Adrenal gland (tissue), 12 donors: ENCODE results near the gene OPN1MW3. TPM values are rescaled to one million over a fixed set of nuclear protein-coding genes. Genes with fewer than 3 reads are reported as not detected.
"Not testable (repeated sequence)": the region's sequence is repeated elsewhere in the genome, so short reads cannot be mapped to it uniquely, and the experiment has no call there.

ENCODE experiments used
- DNase-seq, 7 donors: peaks; one replicate each; pipeline ENCODE4 v3.0.0-alpha.2; 2019 to 2020
- H3K27ac ChIP-seq, 5 donors: fragments of 200-600 bp; sonication (generic) in 4 of 5; 1 replicate in 3 of 5; 2 replicates in 2 of 5; pipeline versions ENCODE4 v1.5.1 to v1.8.0; 2016 to 2020; ENCODE audit warnings: mild to moderate bottlenecking in 1 of 5
- H3K27me3 ChIP-seq: fragments of 200-600 bp; 2 replicates; pipeline ENCODE4 v1.8.0; 2021
- H3K36me3 ChIP-seq, 2 donors: fragments of 200-600 bp; replicated peaks in 1 of 2; 1 replicate in 1 of 2; 2 replicates in 1 of 2; pipeline versions ENCODE4 v1.5.1 to v1.8.0; 2018 to 2022
- H3K4me1 ChIP-seq, 2 donors: fragments of 200-600 bp; replicated peaks in 1 of 2; 1 replicate in 1 of 2; 2 replicates in 1 of 2; pipeline versions ENCODE4 v1.5.1 to v1.8.0; 2018 to 2021
- H3K4me3 ChIP-seq, 4 donors: fragments of 200-600 bp; sonication (generic) in 3 of 4; one replicate each; pipeline ENCODE4 v1.5.1; 2016 to 2018
- H3K9me3 ChIP-seq, 3 donors: fragments of 200-600 bp; sonication (generic) in 1 of 3; replicated peaks in 1 of 3; 1 replicate in 2 of 3; 2 replicates in 1 of 3; pipeline versions ENCODE4 v1.5.1 to v1.8.0; 2016 to 2021
- POLR2A ChIP-seq, 2 donors: fragments of 450-650 bp; IDR thresholded peaks; one replicate each; pipeline ENCODE4 v1.6.1; 2017; ENCODE audit warnings: antibody characterized with exemption in 2 of 2, mild to moderate bottlenecking in 2 of 2, moderate library complexity in 1 of 2
- WGBS, 4 donors: extraction: QIAGEN DNeasy Blood & Tissue Kit in 2 of 4; methylation state at CpG; one replicate each; pipeline versions ENCODE4 v1.1.5 to v1.1.7; 2013 to 2017; 5-methylcytosine and 5-hydroxymethylcytosine counted together
- intact Hi-C, 2 donors: fragments of 100-400 bp; cut with DNase I; formaldehyde crosslinking; loops; one replicate each; pipeline versions ENCODE4 v1.14.1 to v1.15.0; 2022 to 2023
- polyA plus RNA-seq, 3 donors: library from polyadenylated mRNA; stranded (reverse); fragments of 200-250 nt in 2 of 3; fragments of 350-450 nt in 1 of 3; fragmentation: Illumina TruSeq in 1 of 3; extraction: RNeasy Lipid Tissue Mini Kit (QIAGEN cat#74804) in 1 of 3; gene quantifications; one replicate each; pipeline ENCODE4 v1.2.3, GENCODE V29; 2013 to 2014
- total RNA-seq, 9 donors: library from RNA; depleted of rRNA in 4 of 9; stranded (reverse); fragments of >200 nt in 4 of 9; fragments of 120-200 nt in 1 of 9; fragmentation: NEBNext Ultra II Directional in 1 of 9; extraction: Animal tissue kit (Norgen Biotek cat#: 25700) in 1 of 9; gene quantifications; one replicate each; pipeline versions ENCODE4 v1.1.0 to v1.2.4, GENCODE V29; 2013 to 2023
- TF ChIP-seq, protein P1 (sequence below), 6 experiments: fragments of 450-650 bp in 4 of 6; fragments of 200-600 bp in 2 of 6; sonication (generic) in 1 of 6; IDR thresholded peaks; 1 replicate in 5 of 6; 2 replicates in 1 of 6; pipeline versions ENCODE4 v1.5.1 to v1.8.0; 2016 to 2021; ENCODE audit warnings: antibody characterized with exemption in 6 of 6, mild to moderate bottlenecking in 2 of 6, moderate library complexity in 1 of 6
- donor health status: healthy with polysubstance abuse.
- donor health status: Bipolar disorder and iron deficiency.
- donor health status: DM: yes; HTN: yes; CAD: no.
- donor health status: DM: no; HTN: no; CAD: no.
- donor health status: DM: no; HTN: no; CAD: no.
- donor health status: DM: yes; HTN: yes; CAD: no.

The OPN1MW3 gene
- total and polyA plus RNA-seq, 12 donors, result not detected

DNA sequence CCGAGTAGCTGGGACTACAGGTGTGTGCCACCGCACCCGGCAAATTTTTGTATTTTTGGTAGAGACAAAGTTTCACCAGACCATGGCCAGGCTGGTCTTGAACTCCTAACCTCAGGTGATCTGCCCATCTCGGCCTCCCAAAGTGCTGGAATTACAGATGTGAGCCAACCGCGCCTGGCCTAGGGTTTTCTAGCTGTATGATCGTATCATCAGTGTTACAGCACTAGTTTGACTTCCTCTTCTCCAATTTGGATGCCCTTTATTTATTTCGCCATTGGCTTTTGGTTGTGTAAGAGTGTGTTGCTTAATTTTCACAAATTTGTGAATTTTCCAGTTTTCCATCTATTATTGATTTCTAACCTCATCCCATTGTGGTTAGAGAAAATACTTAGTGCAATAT, 43.4 kb downstream of the OPN1MW3 start:
- Histone ChIP-seq H3K36me3 (no peaks in the 10 kb centered on the region), H3K4me1 (no peaks in the 10 kb centered on the region), H3K27me3 (no peaks in the 10 kb centered on the region), H3K27ac (no peak overlapping the region), H3K9me3 (no peaks in the 10 kb centered on the region), H3K4me3 (no peak overlapping the region)
- WGBS, 4 donors, result 81 to 85% (median 82%) methylated on average over 7 to 8 of the region's 8 CpGs
- intact Hi-C loops, result no loop called here
- DNase-seq, result peak in 1 of 7 donors; percentile 8
- TF ChIP-seq POLR2A (IDR thresholded peaks at IDR 0.05), result no peak
- TF ChIP-seq, protein P1, sequence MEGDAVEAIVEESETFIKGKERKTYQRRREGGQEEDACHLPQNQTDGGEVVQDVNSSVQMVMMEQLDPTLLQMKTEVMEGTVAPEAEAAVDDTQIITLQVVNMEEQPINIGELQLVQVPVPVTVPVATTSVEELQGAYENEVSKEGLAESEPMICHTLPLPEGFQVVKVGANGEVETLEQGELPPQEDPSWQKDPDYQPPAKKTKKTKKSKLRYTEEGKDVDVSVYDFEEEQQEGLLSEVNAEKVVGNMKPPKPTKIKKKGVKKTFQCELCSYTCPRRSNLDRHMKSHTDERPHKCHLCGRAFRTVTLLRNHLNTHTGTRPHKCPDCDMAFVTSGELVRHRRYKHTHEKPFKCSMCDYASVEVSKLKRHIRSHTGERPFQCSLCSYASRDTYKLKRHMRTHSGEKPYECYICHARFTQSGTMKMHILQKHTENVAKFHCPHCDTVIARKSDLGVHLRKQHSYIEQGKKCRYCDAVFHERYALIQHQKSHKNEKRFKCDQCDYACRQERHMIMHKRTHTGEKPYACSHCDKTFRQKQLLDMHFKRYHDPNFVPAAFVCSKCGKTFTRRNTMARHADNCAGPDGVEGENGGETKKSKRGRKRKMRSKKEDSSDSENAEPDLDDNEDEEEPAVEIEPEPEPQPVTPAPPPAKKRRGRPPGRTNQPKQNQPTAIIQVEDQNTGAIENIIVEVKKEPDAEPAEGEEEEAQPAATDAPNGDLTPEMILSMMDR (IDR thresholded peaks at IDR 0.05), result no peak

DNA sequence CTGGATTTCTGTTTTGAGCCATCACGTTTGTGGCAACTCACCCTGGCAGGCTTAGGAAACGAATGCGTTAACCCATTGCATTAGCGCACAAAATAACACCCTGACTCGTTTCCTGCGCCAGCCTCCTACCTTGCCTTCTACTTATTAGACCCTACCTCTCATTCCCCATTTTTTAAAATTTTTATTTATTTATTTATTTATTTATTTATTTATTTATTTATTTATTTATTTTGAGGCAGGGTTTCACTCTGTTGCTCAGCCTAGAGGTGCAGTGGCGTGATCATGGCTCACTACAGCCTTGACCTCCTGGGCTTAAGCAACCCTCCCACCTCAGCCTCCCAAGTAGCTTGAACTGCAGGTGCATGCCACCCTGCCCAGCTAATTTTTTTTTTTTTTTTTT, 45.6 kb downstream of the OPN1MW3 start:
- H3K36me3 ChIP-seq, H3K27me3 ChIP-seq, H3K4me3 ChIP-seq, intact Hi-C loops, H3K9me3 ChIP-seq, H3K4me1 ChIP-seq, DNase-seq, H3K27ac ChIP-seq: not testable (repeated sequence)
- WGBS, 4 donors, result 80 to 82% (median 81%) methylated on average over 7 of the region's 7 CpGs

DNA sequence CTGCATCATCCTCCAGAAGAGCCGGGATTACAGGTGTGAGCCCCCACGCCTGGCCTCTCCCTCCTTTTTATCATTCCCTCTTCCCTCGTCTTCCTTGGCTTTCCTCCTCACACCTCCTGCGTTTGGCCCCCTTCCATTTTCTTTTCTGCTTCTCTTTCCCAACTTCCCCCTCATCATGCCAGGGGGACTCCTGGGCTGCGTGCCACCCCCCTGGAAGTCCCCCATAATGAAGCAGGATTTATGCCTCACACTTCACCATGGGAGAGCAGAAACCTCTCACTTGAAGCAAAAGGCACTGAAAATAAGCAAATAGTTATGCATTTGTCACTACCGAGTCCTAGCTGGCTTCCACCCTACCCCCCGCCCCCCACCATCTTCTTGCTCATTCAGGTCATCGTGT, 46.1 kb downstream of the OPN1MW3 start:
- DNase-seq, result no peak
- Histone ChIP-seq H3K27me3 (no peaks in the 10 kb centered on the region), H3K9me3 (no peaks in the 10 kb centered on the region), H3K4me1 (no peaks in the 10 kb centered on the region), H3K4me3 (no peak overlapping the region), H3K27ac (no peak overlapping the region), H3K36me3 (no peaks in the 10 kb centered on the region)
- no peak for TF ChIP-seq POLR2A (IDR thresholded peaks at IDR 0.05)
- TF ChIP-seq, protein P1 (IDR thresholded peaks at IDR 0.05), result no peak
- intact Hi-C loops, result no loop called here
- WGBS, 4 donors, result 66 to 76% (median 75%) methylated on average over 8 of the region's 8 CpGs

- no peak for DNase-seq
- H3K4me3 ChIP-seq, result no peak overlapping the region
- no peaks in the 10 kb centered on the region for H3K9me3 ChIP-seq
- intact Hi-C loops, result no loop called here
- H3K4me1 ChIP-seq, result no peaks in the 10 kb centered on the region
- H3K36me3 ChIP-seq, result no peaks in the 10 kb centered on the region
- TF ChIP-seq POLR2A (IDR thresholded peaks at IDR 0.05), result no peak
- TF ChIP-seq, protein P1 (IDR thresholded peaks at IDR 0.05), result no peak
- no peaks in the 10 kb centered on the region for H3K27me3 ChIP-seq
- H3K27ac ChIP-seq, result no peak overlapping the region
- 84 to 89% (median 85%) methylated on average over 1 to 10 of the region's 10 CpGs for WGBS, 4 donors
These were observed 47.5 kb downstream of the OPN1MW3 start for GRCh38 chrX:154304846-154305245.

DNA sequence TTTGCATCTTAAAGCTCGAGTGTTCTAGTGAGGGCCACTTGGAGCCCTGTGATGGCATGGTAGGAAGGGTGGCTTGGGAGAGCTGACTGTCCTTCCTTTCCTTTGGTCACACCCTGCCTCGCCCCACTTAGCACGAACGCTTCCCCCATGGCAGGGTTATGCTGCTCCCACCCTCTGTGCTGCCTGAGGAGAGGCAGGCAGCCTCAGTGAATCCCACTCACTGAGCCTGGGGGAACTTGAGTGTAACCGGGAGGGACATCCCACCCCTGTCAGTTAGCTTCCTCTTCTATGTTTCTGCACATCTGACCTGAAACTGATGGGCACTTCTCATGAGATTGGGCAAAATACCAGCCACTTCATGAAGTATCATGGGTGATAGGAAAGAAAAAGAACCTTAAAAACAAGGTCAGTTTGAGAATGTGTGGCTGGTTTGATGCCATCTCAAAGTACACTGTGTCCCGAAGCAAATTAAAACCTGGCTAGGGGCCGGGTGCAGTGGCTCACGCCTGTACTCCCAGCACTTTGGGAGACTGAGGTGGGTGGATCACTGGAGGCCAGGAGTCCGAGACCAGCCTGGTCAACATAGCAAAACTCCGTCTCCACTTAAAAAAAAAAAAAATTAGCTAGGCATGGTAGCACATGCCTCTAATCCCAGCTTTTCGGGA, 48.3 kb downstream of the OPN1MW3 start:
- Histone ChIP-seq H3K27me3 (no peaks in the 10 kb centered on the region), H3K4me1 (no peaks in the 10 kb centered on the region), H3K9me3 (no peaks in the 10 kb centered on the region), H3K4me3 (no peak overlapping the region), H3K27ac (no peak overlapping the region), H3K36me3 (no peaks in the 10 kb centered on the region)
- TF ChIP-seq POLR2A (IDR thresholded peaks at IDR 0.05), result no peak
- TF ChIP-seq, protein P1 (IDR thresholded peaks at IDR 0.05), result no peak
- intact Hi-C loops, result no loop called here
- no peak for DNase-seq
- WGBS, 4 donors, result 79 to 82% (median 79%) methylated on average over 8 to 11 of the region's 11 CpGs
